SK-N-SH (cell line): ENCODE data around the gene MATR3. TPM values are rescaled to one million over a fixed set of nuclear protein-coding genes. Genes with fewer than 3 reads are reported as not detected.

Experiments
- CTCF ChIA-PET: fragments of 300-600, 350-600 bp; formaldehyde crosslinking; extraction: SDS; loops from one replicate; lab custom pipeline; 2021; lab: Yijun Ruan, JAX
- POLR2A ChIA-PET: fragments of 350-600 bp; sonication (Branson Sonifier 250); formaldehyde crosslinking; extraction: SDS; loops from one replicate; lab custom pipeline; 2020; ENCODE audit warnings: antibody characterized with exemption, inconsistent platforms; lab: Yijun Ruan, JAX
- DNase-seq: peaks from one replicate; pipeline ENCODE4 v3.0.0; 2012
- H2AFZ ChIP-seq: fragments of 200-600 bp; sonication (generic); 2 replicates; pipeline ENCODE4 v1.8.1; 2016; ENCODE audit warnings: antibody characterized with exemption, mild to moderate bottlenecking, low read depth
- H3F3A ChIP-seq: fragments of 200-600 bp; sonication (generic); replicated peaks from 2 replicates; pipeline ENCODE3; 2016; ENCODE audit warnings: antibody characterized with exemption, mild to moderate bottlenecking; ENCODE audit not compliant: insufficient read depth
- H3K27ac ChIP-seq, 2 experiments: fragments of 200-500 bp in 1 of 2; fragments of 200-600 bp in 1 of 2; sonication (Bioruptor generic) in 1 of 2; sonication (generic), shearing (Covaris generic) in 1 of 2; 2 replicates each; pipeline versions ENCODE4 v1.5.1 to v1.6.1; 2014 to 2016; ENCODE audit warnings: low read depth in 2 of 2, inconsistent platforms in 1 of 2, low read length in 1 of 2, mild to moderate bottlenecking in 1 of 2, mixed read lengths in 1 of 2
- H3K27me3 ChIP-seq: fragments of 200-600 bp; sonication (generic), shearing (Covaris generic); 2 replicates; pipeline ENCODE4 v1.6.1; 2016; ENCODE audit warnings: mixed run types; ENCODE audit not compliant: insufficient read depth
- H3K36me3 ChIP-seq, 2 experiments: fragments of 200-500 bp in 1 of 2; fragments of 200-600 bp in 1 of 2; sonication (Bioruptor generic) in 1 of 2; sonication (generic) in 1 of 2; replicated peaks in 1 of 2; 2 replicates each; pipeline versions ENCODE3 to v1.5.1; 2014 to 2016; ENCODE audit warnings: low read length in 1 of 2, mild to moderate bottlenecking in 1 of 2; ENCODE audit not compliant: insufficient read depth in 2 of 2, control insufficient read depth in 1 of 2
- H3K4me1 ChIP-seq, 2 experiments: fragments of 200-500 bp in 1 of 2; fragments of 200-600 bp in 1 of 2; sonication (Bioruptor generic) in 1 of 2; sonication (generic), shearing (Covaris generic) in 1 of 2; 2 replicates each; pipeline versions ENCODE4 v1.5.1 to v1.6.1; 2014 to 2016; ENCODE audit warnings: low read depth in 1 of 2, low read length in 1 of 2, mixed run types in 1 of 2; ENCODE audit not compliant: insufficient read depth in 2 of 2, control insufficient read depth in 1 of 2
- H3K4me2 ChIP-seq: fragments of 200-600 bp; sonication (generic), shearing (Covaris generic); 2 replicates; pipeline ENCODE4 v1.6.1; 2017; ENCODE audit warnings: mixed run types
- H3K4me3 ChIP-seq, 2 experiments: fragments of 200-500 bp in 1 of 2; fragments of 200-600 bp in 1 of 2; sonication (Bioruptor generic) in 1 of 2; sonication (generic), shearing (Covaris generic) in 1 of 2; 2 replicates each; pipeline versions ENCODE4 v1.5.1 to v1.8.1; 2014 to 2016; ENCODE audit warnings: low read depth in 2 of 2, inconsistent platforms in 1 of 2, low read length in 1 of 2, mild to moderate bottlenecking in 1 of 2, mixed read lengths in 1 of 2, moderate library complexity in 1 of 2
- H3K79me2 ChIP-seq: fragments of 200-600 bp; sonication (generic); 2 replicates; pipeline ENCODE4 v1.8.1; 2017; ENCODE audit warnings: mild to moderate bottlenecking; ENCODE audit not compliant: insufficient read depth
- H3K9ac ChIP-seq: fragments of 200-600 bp; sonication (generic); 2 replicates; pipeline ENCODE4 v1.6.1; 2017; ENCODE audit warnings: mixed run types
- H3K9me2 ChIP-seq: fragments of 200-600 bp; sonication (generic); 2 replicates; pipeline ENCODE4 v1.6.1; 2017; ENCODE audit warnings: mixed run types
- H3K9me3 ChIP-seq: fragments of 200-600 bp; sonication (generic); 2 replicates; pipeline ENCODE4 v1.6.1; 2017; ENCODE audit warnings: mixed run types, mild to moderate bottlenecking, moderate library complexity
- H4K20me1 ChIP-seq: fragments of 200-600 bp; sonication (generic); 2 replicates; pipeline ENCODE4 v1.6.1; 2017; ENCODE audit warnings: mild to moderate bottlenecking, mixed run types; ENCODE audit not compliant: insufficient read depth
- CHD2 ChIP-seq: fragments of 150-350 bp; IDR thresholded peaks from 2 replicates; pipeline ENCODE4 v1.6.1; 2018; ENCODE audit warnings: low read length; ENCODE audit not compliant: partially characterized antibody
- ELF1 ChIP-seq: IDR thresholded peaks from 2 replicates; pipeline ENCODE4 v1.4.0; 2012
- FOSL2 ChIP-seq: IDR thresholded peaks from 2 replicates; pipeline ENCODE4 v1.4.0; 2012; ENCODE audit warnings: low read depth, mild to moderate bottlenecking, moderate library complexity, borderline replicate concordance
- FOXJ3 ChIP-seq: sonication (generic); formaldehyde crosslinking; IDR thresholded peaks from 2 replicates; pipeline ENCODE4 v1.5.1; 2020; ENCODE audit warnings: mild to moderate bottlenecking, missing genetic modification reagents
- FOXM1 ChIP-seq: IDR thresholded peaks from 2 replicates; pipeline ENCODE4 v1.4.0; 2012; ENCODE audit warnings: low read depth, mild to moderate bottlenecking
- GABPA ChIP-seq: IDR thresholded peaks from 2 replicates; pipeline ENCODE4 v1.4.0; 2012; ENCODE audit warnings: low read depth, mild to moderate bottlenecking
- GATA2 ChIP-seq: sonication (generic); formaldehyde crosslinking; IDR thresholded peaks from 2 replicates; pipeline ENCODE4 v1.5.0; 2020; ENCODE audit warnings: mild to moderate bottlenecking, missing genetic modification reagents
- IRF3 ChIP-seq: fragments of 150-350 bp; IDR thresholded peaks from 2 replicates; pipeline ENCODE4 v1.6.1; 2016; ENCODE audit warnings: mild to moderate bottlenecking, low read depth, low read length
- JUND ChIP-seq: IDR thresholded peaks from 2 replicates; pipeline ENCODE4 v1.4.0; 2012
- MEF2A ChIP-seq: IDR thresholded peaks from 2 replicates; pipeline ENCODE4 v1.4.0; 2012; ENCODE audit warnings: low read depth, borderline replicate concordance
- MXI1 ChIP-seq: IDR thresholded peaks from 2 replicates; pipeline ENCODE4 v1.6.1; 2012; ENCODE audit warnings: mild to moderate bottlenecking, low read depth, low read length, improper control_type of control experiment
- NFIC ChIP-seq: IDR thresholded peaks from 2 replicates; pipeline ENCODE4 v1.4.0; 2012; ENCODE audit warnings: borderline replicate concordance
- POLR2AphosphoS5 ChIP-seq: IDR thresholded peaks from 2 replicates; pipeline ENCODE4 v1.6.1; 2012; ENCODE audit warnings: low read depth, low read length
- TAF1 ChIP-seq: IDR thresholded peaks from 2 replicates; pipeline ENCODE4 v1.6.1; 2012; ENCODE audit warnings: low read depth, mild to moderate bottlenecking, low read length, moderate library complexity, borderline replicate concordance
- TEAD4 ChIP-seq: IDR thresholded peaks from 2 replicates; pipeline ENCODE4 v1.4.0; 2012; ENCODE audit warnings: mild to moderate bottlenecking, borderline replicate concordance; ENCODE audit not compliant: insufficient read depth
- USF2 ChIP-seq: fragments of 150-350 bp; IDR thresholded peaks from 2 replicates; pipeline ENCODE4 v1.6.1; 2017; ENCODE audit warnings: antibody characterized with exemption, low read length, low read depth, borderline replicate concordance
- ZBTB33 ChIP-seq: IDR thresholded peaks from 2 replicates; pipeline ENCODE4 v1.4.0; 2012; ENCODE audit warnings: low read depth, borderline replicate concordance
- WGBS: methylation state at CpG from one replicate; pipeline ENCODE4 v1.1.6; 2017; ENCODE audit warnings: low lambda C conversion rate; 5-methylcytosine and 5-hydroxymethylcytosine counted together
- polyA plus RNA-seq, 3 experiments: library from polyadenylated mRNA; depleted of rRNA; stranded (reverse); fragments of >200 nt; gene quantifications; 2 replicates each; pipeline ENCODE4 v1.2.3, GENCODE V29; 2012

MATR3 gene
- polyA plus RNA-seq, 1 of the 3 experiments (the other 2 are of a cell fraction): 40.4 TPM

- H2AFZ ChIP-seq: no peak overlapping the region
- no peaks in the 10 kb centered on the region for H3K9me2 ChIP-seq
- CTCF ChIA-PET: interaction anchor here (1.8 kb wide), 1 partner anchor 17 kb away, joined by 6 read pairs; no protein-coding TSS in a partner anchor
- H3K4me1 ChIP-seq: peaks cover 0 to 11% of the 10 kb centered on the region in 2 experiments; a peak in 3 of 4 replicates
- H3F3A ChIP-seq: peaks cover 26% of the 10 kb centered on the region
- H3K9ac ChIP-seq: no peak overlapping the region
- H3K4me3 ChIP-seq: no peak overlapping the region
- no peak overlapping the region for H3K4me2 ChIP-seq
- TF ChIP-seq FOXM1 (no peak), CHD2 (no peak), IRF3 (no peak), JUND (no peak), GABPA (no peak), ELF1 (no peak), FOXJ3 (CRISPR knock-in tag) (no peak), GATA2 (CRISPR knock-in tag) (no peak), FOSL2 (no peak), MXI1 (no peak), NFIC (no peak), POLR2AphosphoS5 (no peak), USF2 (no peak)
- no peaks in the 10 kb centered on the region for H3K9me3 ChIP-seq
- peaks cover 100% of the 10 kb centered on the region for H3K79me2 ChIP-seq
- POLR2A ChIA-PET: no interaction called here
- DNase-seq: no peak
- H4K20me1 ChIP-seq: peaks cover 93% of the 10 kb centered on the region
- WGBS: 91% methylated on average over 1 of the region's 1 CpG
- H3K27ac ChIP-seq: no peak overlapping the region
- peaks cover 50 to 76% of the 10 kb centered on the region in 2 experiments for H3K36me3 ChIP-seq
- H3K27me3 ChIP-seq: no peaks in the 10 kb centered on the region
Observed at GRCh38 chr5:139314276-139314675, 20.7 kb downstream of the MATR3 start.

- H4K20me1 ChIP-seq: peaks cover 84% of the 10 kb centered on the region
- H3K4me2 ChIP-seq: no peak overlapping the region
- no peak overlapping the region for H2AFZ ChIP-seq
- peaks cover 100% of the 10 kb centered on the region for H3K79me2 ChIP-seq
- H3K9me3 ChIP-seq: no peaks in the 10 kb centered on the region
- no peak for TF ChIP-seq ZBTB33
- no peak for TF ChIP-seq TAF1
- TF ChIP-seq MXI1: no peak
- no peak for TF ChIP-seq NFIC
- TF ChIP-seq TEAD4: no peak
- no peak for TF ChIP-seq JUND
- no peak for TF ChIP-seq IRF3
- no peak for TF ChIP-seq GABPA
- no peak for TF ChIP-seq MEF2A
- H3K27me3 ChIP-seq: no peaks in the 10 kb centered on the region
- no peaks in the 10 kb centered on the region for H3K9me2 ChIP-seq
- no peak overlapping the region for H3K4me3 ChIP-seq
- WGBS: 89% methylated on average over 3 of the region's 3 CpGs
- no peak overlapping the region for H3K9ac ChIP-seq
- peaks cover 0 to 11% of the 10 kb centered on the region in 2 experiments; a peak in 3 of 4 replicates for H3K4me1 ChIP-seq
- no peak for DNase-seq
- H3K27ac ChIP-seq: peak overlapping the region in 1 of 2 experiments; percentile 1; a peak in 1 of 4 replicates
- H3F3A ChIP-seq: peaks cover 30% of the 10 kb centered on the region
- CTCF ChIA-PET: interaction anchor here (1.8 kb wide), 1 partner anchor 18 kb away, joined by 6 read pairs; no protein-coding TSS in a partner anchor
- H3K36me3 ChIP-seq: peaks cover 48 to 77% of the 10 kb centered on the region in 2 experiments
- POLR2A ChIA-PET: no interaction called here
Observed at GRCh38 chr5:139315056-139315615, 21.6 kb downstream of the MATR3 start.
